HCT116 (cell line): ENCODE measurements around the gene SND1. TPM values are rescaled to one million over a fixed set of nuclear protein-coding genes. Genes with fewer than 3 reads are reported as not detected.

ENCODE experiments used
- ATAC-seq: fragments of 200-7000 bp; cut with Tn5 transposase; 2 replicates; pipeline ENCODE4 v1.9.1; 2020; ENCODE audit warnings: mild to moderate bottlenecking, moderate library complexity
- BruUV-seq: library from RNA; stranded (reverse); fragments of 400-500 nt; replicated peaks from 2 replicates; lab custom pipeline; 2021; lab: Mats Ljungman, UMichigan
- CTCF ChIA-PET: fragments of 300-600 bp; sonication (Branson Sonifier 250); formaldehyde crosslinking; loops from one replicate; lab custom pipeline; 2021; ENCODE audit warnings: antibody characterized with exemption; lab: Charles Lee
- POLR2A ChIA-PET: fragments of 300-600, 350-600 bp; sonication (Branson Sonifier 250); formaldehyde crosslinking; loops from one replicate; lab custom pipeline; 2021; ENCODE audit warnings: antibody characterized with exemption; lab: Charles Lee
- RAD21 ChIA-PET, 2 experiments: fragments of 300-600 bp; sonication (Branson Sonifier 250); formaldehyde crosslinking; loops; one replicate each; lab custom pipeline; 2023; ENCODE audit warnings: low total read pairs in 2 of 2; ENCODE audit not compliant: uncharacterized antibody in 2 of 2, unreplicated experiment in 2 of 2, low non-redundant PET in 1 of 2; lab: Charles Lee
- DNase-seq: peaks from one replicate; pipeline ENCODE4 v3.0.0-alpha.2; 2010; ENCODE audit warnings: low read depth, low spot score
- H2AFZ ChIP-seq: fragments of 200-600 bp; shearing (Covaris generic), sonication (generic); 2 replicates; pipeline ENCODE4 v1.6.1; 2017; ENCODE audit warnings: low read depth, mixed run types, mixed read lengths, antibody characterized with exemption, low read length; ENCODE audit not compliant: poor library complexity, severe bottlenecking
- H3K27ac ChIP-seq: 2 replicates; pipeline ENCODE4 v1.5.1; 2012; ENCODE audit warnings: low read depth, low read length
- H3K27me3 ChIP-seq: fragments of 200-600 bp; sonication (generic); 2 replicates; pipeline ENCODE4 v1.6.1; 2016; ENCODE audit warnings: mixed run types, low read length, mixed read lengths; ENCODE audit not compliant: insufficient read depth
- H3K36me3 ChIP-seq, 2 experiments: fragments of 200-500 bp in 1 of 2; fragments of 200-600 bp in 1 of 2; sonication (Bioruptor generic) in 1 of 2; sonication (generic) in 1 of 2; 2 replicates each; pipeline versions ENCODE4 v1.5.1 to v1.6.1; 2014 to 2016; ENCODE audit warnings: low read length in 2 of 2, inconsistent platforms in 1 of 2, mixed read lengths in 1 of 2, mixed run types in 1 of 2; ENCODE audit not compliant: insufficient read depth in 2 of 2, control insufficient read depth in 1 of 2
- H3K4me1 ChIP-seq, 2 experiments: fragments of 200-600 bp in 1 of 2; sonication (generic) in 1 of 2; 2 replicates each; pipeline versions ENCODE4 v1.5.1 to v1.6.1; 2012 to 2017; ENCODE audit warnings: low read length in 2 of 2, inconsistent platforms in 1 of 2, mild to moderate bottlenecking in 1 of 2, mixed read lengths in 1 of 2, mixed run types in 1 of 2, moderate library complexity in 1 of 2; ENCODE audit not compliant: insufficient read depth in 2 of 2, control insufficient read depth in 1 of 2
- H3K4me2 ChIP-seq: fragments of 200-600 bp; sonication (generic); 2 replicates; pipeline ENCODE4 v1.6.1; 2017; ENCODE audit warnings: mixed run types, low read length, mixed read lengths
- H3K4me3 ChIP-seq, 2 experiments: fragments of 200-600 bp in 1 of 2; sonication (generic) in 1 of 2; replicated peaks in 1 of 2; 2 replicates each; pipeline ENCODE4 v1.5.1; 2011 to 2016; ENCODE audit warnings: low read length in 2 of 2, control low read depth in 1 of 2, low read depth in 1 of 2, mild to moderate bottlenecking in 1 of 2, mixed read lengths in 1 of 2, mixed run types in 1 of 2
- H3K79me2 ChIP-seq: fragments of 200-600 bp; sonication (generic); 2 replicates; pipeline ENCODE4 v1.6.1; 2017; ENCODE audit warnings: mild to moderate bottlenecking, mixed run types, low read length, moderate library complexity, mixed read lengths; ENCODE audit not compliant: insufficient read depth
- H3K9ac ChIP-seq: fragments of 200-600 bp; sonication (generic); 2 replicates; pipeline ENCODE4 v1.6.1; 2016; ENCODE audit warnings: low read length, mixed read lengths
- H3K9me2 ChIP-seq: fragments of 200-600 bp; sonication (generic), shearing (Covaris generic); 2 replicates; pipeline ENCODE4 v1.6.1; 2017; ENCODE audit warnings: mixed run types, mild to moderate bottlenecking, moderate library complexity; ENCODE audit not compliant: insufficient read depth
- H3K9me3 ChIP-seq, 2 experiments: fragments of 200-500 bp in 1 of 2; fragments of 200-600 bp in 1 of 2; sonication (Bioruptor generic) in 1 of 2; sonication (generic) in 1 of 2; 2 replicates each; pipeline ENCODE4 v1.6.1; 2014 to 2017; ENCODE audit warnings: low read length in 2 of 2, mixed read lengths in 2 of 2, inconsistent platforms in 1 of 2, low read depth in 1 of 2, mild to moderate bottlenecking in 1 of 2, mixed run types in 1 of 2, moderate library complexity in 1 of 2; ENCODE audit not compliant: control insufficient read depth in 1 of 2, insufficient read depth in 1 of 2
- H4K20me1 ChIP-seq: fragments of 200-600 bp; sonication (generic), shearing (Covaris generic); 2 replicates; pipeline ENCODE4 v1.6.1; 2017; ENCODE audit warnings: mixed run types, mild to moderate bottlenecking, moderate library complexity; ENCODE audit not compliant: insufficient read depth
- ATF3 ChIP-seq: IDR thresholded peaks from 2 replicates; pipeline ENCODE4 v1.6.1; 2012
- CBX3 ChIP-seq: IDR thresholded peaks from 2 replicates; pipeline ENCODE4 v1.6.1; 2012; ENCODE audit warnings: low read depth
- CEBPB ChIP-seq: IDR thresholded peaks from 2 replicates; pipeline ENCODE4 v1.6.1; 2012; ENCODE audit warnings: low read depth
- EZH2phosphoT487 ChIP-seq: fragments of 200-600 bp; IDR thresholded peaks from 2 replicates; pipeline ENCODE4 v1.6.1; 2018; ENCODE audit warnings: antibody characterized with exemption, borderline replicate concordance
- JUND ChIP-seq: IDR thresholded peaks from 2 replicates; pipeline ENCODE4 v1.6.1; 2012
- RAD21 ChIP-seq: IDR thresholded peaks from 2 replicates; pipeline ENCODE4 v1.6.1; 2012; ENCODE audit warnings: low read depth, mild to moderate bottlenecking
- TCF7L2 ChIP-seq: IDR thresholded peaks from 2 replicates; pipeline ENCODE4 v1.7.0; 2011; ENCODE audit warnings: borderline replicate concordance, inconsistent platforms; ENCODE audit not compliant: insufficient read depth, insufficient read length; ENCODE audit errors: extremely low read depth
- YY1 ChIP-seq: IDR thresholded peaks from 2 replicates; pipeline ENCODE4 v1.6.1; 2011; ENCODE audit warnings: low read length, low read depth, moderate library complexity, mild to moderate bottlenecking; ENCODE audit not compliant: insufficient replicate concordance; ENCODE audit errors: extremely low read depth
- ZFX ChIP-seq: fragments of 450-650 bp; IDR thresholded peaks from 2 replicates; pipeline ENCODE4 v1.6.1; 2017
- ZNF274 ChIP-seq: fragments of 200-500 bp; sonication (Bioruptor generic); IDR thresholded peaks from 2 replicates; pipeline ENCODE4 v1.6.1; 2014; ENCODE audit warnings: mild to moderate bottlenecking, low read depth, low read length, inconsistent platforms
- intact Hi-C: fragments of 100-400 bp; cut with micrococcal nuclease; formaldehyde crosslinking; loops from 2 replicates; pipeline ENCODE4 v1.10.0; 2022
- total RNA-seq: library from RNA; stranded (reverse); gene quantifications from one replicate; pipeline ENCODE4 v1.2.1, GENCODE V29; 2021; ENCODE audit not compliant: unreplicated experiment
- TF ChIP-seq, protein P1 (sequence below): IDR thresholded peaks from 2 replicates; pipeline ENCODE4 v1.6.1; 2011; ENCODE audit warnings: mild to moderate bottlenecking, low read length, moderate library complexity; ENCODE audit not compliant: insufficient replicate concordance; ENCODE audit errors: extremely low read depth
- TF ChIP-seq, protein P2 (sequence below): IDR thresholded peaks from 2 replicates; pipeline ENCODE4 v1.6.1; 2012
- TF ChIP-seq, protein P3 (sequence below), 3 experiments: fragments of 200-600 bp in 1 of 3; sonication (generic) in 1 of 3; IDR thresholded peaks in 2 of 3; conservative IDR thresholded peaks in 1 of 3; 2 replicates each; pipeline ENCODE4 v1.5.1; 2012 to 2017; ENCODE audit warnings: low read depth in 2 of 3, low read length in 2 of 3, antibody characterized with exemption in 1 of 3, borderline replicate concordance in 1 of 3, control low read depth in 1 of 3, mild to moderate bottlenecking in 1 of 3, mixed read lengths in 1 of 3, mixed run types in 1 of 3, moderate library complexity in 1 of 3; ENCODE audit not compliant: insufficient read depth in 1 of 3

SND1 gene
- total RNA-seq, 1 experiment from 2014 or later, result 169 TPM

GRCh38 chr7:127940381-127941160 is 288.6 kb downstream of the SND1 start:
- intact Hi-C loops, result no loop called here
- ATAC-seq (no peak), DNase-seq (no peak)
- H3K36me3 ChIP-seq, result 0 out of 4 replicates have a peak, but pooled peaks cover 0 to 2% of the 10 kb centered on the region in 2 experiments
- H2AFZ ChIP-seq, result no peak overlapping the region
- BruUV-seq, result no TSS peak
- H3K27me3 ChIP-seq, result no peaks in the 10 kb centered on the region
- H4K20me1 ChIP-seq, result peaks cover 5% of the 10 kb centered on the region; the same call in 1 of the 2 replicates
- CTCF ChIA-PET, result no interaction called here
- POLR2A ChIA-PET, result no interaction called here
- peaks cover 0 to 4% of the 10 kb centered on the region in 2 experiments; a peak in 1 of 4 replicates for H3K4me1 ChIP-seq
- peaks cover 7% of the 10 kb centered on the region for H3K79me2 ChIP-seq
- no peak for TF ChIP-seq TCF7L2
- no peak for TF ChIP-seq JUND
- TF ChIP-seq ZFX, result no peak
- H3K4me3 ChIP-seq, result no peak overlapping the region
- no peaks in the 10 kb centered on the region for H3K9me2 ChIP-seq
- H3K9ac ChIP-seq, result no peak overlapping the region
- RAD21 ChIA-PET, result no interaction called here
- no peak overlapping the region for H3K4me2 ChIP-seq
- H3K9me3 ChIP-seq, result no peaks in the 10 kb centered on the region
- H3K27ac ChIP-seq, result no peak overlapping the region

DNA sequence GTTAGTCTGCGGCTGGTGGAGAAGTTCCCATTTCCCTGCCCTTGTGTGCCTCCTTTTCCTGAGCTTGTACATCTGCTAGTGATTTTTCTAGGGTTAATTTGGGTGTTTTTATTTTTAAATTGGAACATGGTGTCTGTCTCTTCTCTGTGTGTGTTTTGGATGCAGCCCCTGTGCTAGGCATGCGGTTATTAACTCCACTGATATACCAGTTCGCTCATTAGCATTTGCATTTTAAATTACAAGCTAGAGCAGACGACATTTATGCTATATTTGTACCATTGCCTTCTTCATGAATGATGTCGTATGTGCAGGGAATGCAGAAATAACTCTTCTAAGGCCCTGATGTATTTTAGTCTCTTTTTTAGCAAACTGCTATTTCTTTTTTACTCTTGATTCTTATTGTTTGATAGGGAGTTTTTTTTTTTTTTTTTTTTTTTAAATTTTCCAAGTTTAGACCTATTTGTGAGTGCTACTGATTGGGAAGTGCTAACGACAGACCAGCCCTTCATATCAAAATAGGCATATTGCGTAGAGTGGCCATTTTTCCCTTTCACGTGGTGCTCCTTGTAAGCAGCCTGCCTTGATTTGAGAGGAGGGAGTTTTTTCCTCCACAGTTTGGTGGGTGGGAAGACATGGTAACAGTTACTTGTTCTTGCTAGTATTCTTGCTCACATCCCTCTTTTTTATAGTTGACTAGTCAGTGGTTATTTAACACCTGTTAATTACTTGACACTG is 289.6 kb downstream of the SND1 start:
- intact Hi-C loops, result no loop called here
- Histone ChIP-seq H3K9me2 (no peaks in the 10 kb centered on the region), H3K4me3 (no peak overlapping the region), H4K20me1 (peaks cover 5% of the 10 kb centered on the region; the same call in 1 of the 2 replicates), H3K4me2 (no peak overlapping the region), H3K9me3 (no peaks in the 10 kb centered on the region), H3K9ac (no peak overlapping the region), H3K79me2 (peaks cover 7% of the 10 kb centered on the region), H3K36me3 (0 out of 4 replicates have a peak, but pooled peaks cover 0 to 2% of the 10 kb centered on the region in 2 experiments), H3K27ac (no peak overlapping the region), H3K4me1 (peaks cover 0 to 4% of the 10 kb centered on the region in 2 experiments; a peak in 1 of 4 replicates), H3K27me3 (no peaks in the 10 kb centered on the region), H2AFZ (no peak overlapping the region)
- no peak for DNase-seq
- no peak for ATAC-seq
- POLR2A ChIA-PET, result no interaction called here
- CTCF ChIA-PET, result no interaction called here
- RAD21 ChIA-PET, result no interaction called here
- BruUV-seq, result no TSS peak
- no peak for TF ChIP-seq YY1
- TF ChIP-seq, protein P1, sequence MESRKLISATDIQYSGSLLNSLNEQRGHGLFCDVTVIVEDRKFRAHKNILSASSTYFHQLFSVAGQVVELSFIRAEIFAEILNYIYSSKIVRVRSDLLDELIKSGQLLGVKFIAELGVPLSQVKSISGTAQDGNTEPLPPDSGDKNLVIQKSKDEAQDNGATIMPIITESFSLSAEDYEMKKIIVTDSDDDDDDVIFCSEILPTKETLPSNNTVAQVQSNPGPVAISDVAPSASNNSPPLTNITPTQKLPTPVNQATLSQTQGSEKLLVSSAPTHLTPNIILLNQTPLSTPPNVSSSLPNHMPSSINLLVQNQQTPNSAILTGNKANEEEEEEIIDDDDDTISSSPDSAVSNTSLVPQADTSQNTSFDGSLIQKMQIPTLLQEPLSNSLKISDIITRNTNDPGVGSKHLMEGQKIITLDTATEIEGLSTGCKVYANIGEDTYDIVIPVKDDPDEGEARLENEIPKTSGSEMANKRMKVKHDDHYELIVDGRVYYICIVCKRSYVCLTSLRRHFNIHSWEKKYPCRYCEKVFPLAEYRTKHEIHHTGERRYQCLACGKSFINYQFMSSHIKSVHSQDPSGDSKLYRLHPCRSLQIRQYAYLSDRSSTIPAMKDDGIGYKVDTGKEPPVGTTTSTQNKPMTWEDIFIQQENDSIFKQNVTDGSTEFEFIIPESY, result no peak
- no peak for TF ChIP-seq RAD21
- no peak for TF ChIP-seq CBX3
- TF ChIP-seq ZNF274, result no peak
- TF ChIP-seq ZFX, result no peak
- no peak for TF ChIP-seq CEBPB
- no peak for TF ChIP-seq ATF3
- TF ChIP-seq, protein P2, sequence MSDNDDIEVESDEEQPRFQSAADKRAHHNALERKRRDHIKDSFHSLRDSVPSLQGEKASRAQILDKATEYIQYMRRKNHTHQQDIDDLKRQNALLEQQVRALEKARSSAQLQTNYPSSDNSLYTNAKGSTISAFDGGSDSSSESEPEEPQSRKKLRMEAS, result no peak
- TF ChIP-seq, protein P3, sequence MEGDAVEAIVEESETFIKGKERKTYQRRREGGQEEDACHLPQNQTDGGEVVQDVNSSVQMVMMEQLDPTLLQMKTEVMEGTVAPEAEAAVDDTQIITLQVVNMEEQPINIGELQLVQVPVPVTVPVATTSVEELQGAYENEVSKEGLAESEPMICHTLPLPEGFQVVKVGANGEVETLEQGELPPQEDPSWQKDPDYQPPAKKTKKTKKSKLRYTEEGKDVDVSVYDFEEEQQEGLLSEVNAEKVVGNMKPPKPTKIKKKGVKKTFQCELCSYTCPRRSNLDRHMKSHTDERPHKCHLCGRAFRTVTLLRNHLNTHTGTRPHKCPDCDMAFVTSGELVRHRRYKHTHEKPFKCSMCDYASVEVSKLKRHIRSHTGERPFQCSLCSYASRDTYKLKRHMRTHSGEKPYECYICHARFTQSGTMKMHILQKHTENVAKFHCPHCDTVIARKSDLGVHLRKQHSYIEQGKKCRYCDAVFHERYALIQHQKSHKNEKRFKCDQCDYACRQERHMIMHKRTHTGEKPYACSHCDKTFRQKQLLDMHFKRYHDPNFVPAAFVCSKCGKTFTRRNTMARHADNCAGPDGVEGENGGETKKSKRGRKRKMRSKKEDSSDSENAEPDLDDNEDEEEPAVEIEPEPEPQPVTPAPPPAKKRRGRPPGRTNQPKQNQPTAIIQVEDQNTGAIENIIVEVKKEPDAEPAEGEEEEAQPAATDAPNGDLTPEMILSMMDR (IDR thresholded peaks at IDR 0.05 in 2 of 3, conservative IDR thresholded peaks at IDR 0.05 in 1 of 3; ENCODE audit: borderline replicate concordance in 1 of 3, insufficient read depth in 1 of 3, low read depth in 2 of 3, low read length in 2 of 3), result no peak
- no peak for TF ChIP-seq EZH2phosphoT487
